ENCODE measurements around the gene ZNF524.

DNA sequence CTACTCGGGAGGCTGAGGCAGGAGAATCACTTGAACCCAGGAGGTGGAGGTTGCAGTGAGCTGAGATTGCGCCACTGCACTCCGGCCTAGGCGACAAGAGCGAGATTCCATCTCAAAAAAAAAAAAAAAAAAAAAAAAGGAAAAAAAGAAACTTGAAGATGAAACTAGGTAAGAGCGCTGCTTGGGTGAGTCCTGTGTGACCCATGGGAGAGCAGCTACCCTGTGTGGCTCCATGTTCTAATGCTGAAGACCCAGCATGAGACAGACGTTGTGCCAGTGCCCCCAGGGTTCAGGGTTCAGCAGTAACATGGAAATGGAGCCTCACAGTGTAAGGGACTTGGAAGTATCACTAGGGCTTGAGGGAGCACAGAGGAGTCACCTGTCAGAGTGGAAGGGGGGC, 18.3 kb downstream of the ZNF524 start:
- TF ChIP-seq EZH2 (optimal IDR thresholded peaks at IDR 0.05; ENCODE audit: low read depth, low read length) (no peak), EZH2phosphoT487 (IDR thresholded peaks at IDR 0.05; ENCODE audit: low read length) (no peak)
- TF ChIP-seq, protein P1, sequence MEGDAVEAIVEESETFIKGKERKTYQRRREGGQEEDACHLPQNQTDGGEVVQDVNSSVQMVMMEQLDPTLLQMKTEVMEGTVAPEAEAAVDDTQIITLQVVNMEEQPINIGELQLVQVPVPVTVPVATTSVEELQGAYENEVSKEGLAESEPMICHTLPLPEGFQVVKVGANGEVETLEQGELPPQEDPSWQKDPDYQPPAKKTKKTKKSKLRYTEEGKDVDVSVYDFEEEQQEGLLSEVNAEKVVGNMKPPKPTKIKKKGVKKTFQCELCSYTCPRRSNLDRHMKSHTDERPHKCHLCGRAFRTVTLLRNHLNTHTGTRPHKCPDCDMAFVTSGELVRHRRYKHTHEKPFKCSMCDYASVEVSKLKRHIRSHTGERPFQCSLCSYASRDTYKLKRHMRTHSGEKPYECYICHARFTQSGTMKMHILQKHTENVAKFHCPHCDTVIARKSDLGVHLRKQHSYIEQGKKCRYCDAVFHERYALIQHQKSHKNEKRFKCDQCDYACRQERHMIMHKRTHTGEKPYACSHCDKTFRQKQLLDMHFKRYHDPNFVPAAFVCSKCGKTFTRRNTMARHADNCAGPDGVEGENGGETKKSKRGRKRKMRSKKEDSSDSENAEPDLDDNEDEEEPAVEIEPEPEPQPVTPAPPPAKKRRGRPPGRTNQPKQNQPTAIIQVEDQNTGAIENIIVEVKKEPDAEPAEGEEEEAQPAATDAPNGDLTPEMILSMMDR (IDR thresholded peaks at IDR 0.05; ENCODE audit: low read length): no peak
